ENCODE data around the gene ZFAND4. TPM values are rescaled to one million over a fixed set of nuclear protein-coding genes. Genes with fewer than 3 reads are reported as not detected.
A peak's percentile ranks its signal among the peaks of the same experiment; 100 is the strongest.
"Not testable (repeated sequence)": the region's sequence is repeated elsewhere in the genome, so short reads cannot be mapped to it uniquely, and the experiment has no call there.

Gene ZFAND4
- 7.2 and 9.6 TPM in 2 replicates for total RNA-seq
- polyA plus RNA-seq, result 1.8 and 2.5 TPM in 2 replicates
- polyA plus RNA-seq (2012), result 1.5 and 2.0 TPM in 2 replicates
- not detected in 2 replicates for polyA minus RNA-seq (ENCODE audit: low replicate concordance)

DNA sequence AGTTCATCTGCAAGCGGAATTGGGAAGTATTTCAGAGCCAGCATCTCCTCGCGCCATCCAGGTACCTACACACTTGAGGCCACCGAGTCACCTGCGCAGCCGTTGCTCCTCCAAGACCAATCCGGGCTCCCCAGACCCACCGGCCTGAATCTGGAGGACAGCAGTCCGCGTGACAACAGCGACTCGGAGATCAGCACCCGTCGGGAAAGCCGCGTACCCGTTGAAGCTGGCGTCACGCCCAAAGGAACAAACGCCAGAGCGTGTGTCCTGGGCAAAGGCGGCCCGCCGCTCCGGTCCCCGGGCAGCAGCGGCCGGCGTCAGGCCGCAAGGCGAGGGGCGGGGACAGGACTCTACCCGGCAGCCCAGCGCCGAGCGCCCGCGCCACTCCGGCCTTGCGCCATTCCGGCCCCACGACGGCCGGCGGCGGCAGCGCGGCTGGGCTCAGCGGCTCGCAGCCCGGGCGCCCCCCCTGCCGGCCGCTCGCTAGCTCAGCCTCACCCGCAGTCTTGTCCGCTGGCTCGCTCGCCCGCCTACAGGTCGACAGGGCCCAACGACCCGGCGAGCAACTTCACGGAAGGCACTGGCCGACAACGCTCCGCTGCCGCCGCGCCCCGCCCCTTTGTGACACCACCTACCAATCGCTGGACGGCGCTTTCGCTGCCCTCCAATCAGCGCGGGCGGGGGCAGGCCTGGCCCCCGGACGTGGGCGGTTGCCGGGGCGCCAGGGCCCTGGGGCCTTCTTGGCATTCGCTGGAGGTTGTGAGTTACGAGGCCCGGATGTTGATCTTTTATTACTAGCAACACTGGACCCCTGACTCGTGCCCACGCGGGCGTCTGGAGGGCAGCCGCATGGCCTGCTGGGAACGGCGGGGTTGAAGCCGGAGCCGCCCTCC lies at the start of gene ZFAND4:
ZFAND4 (minus strand) TSS at position 592 of the 893 bp plus-strand sequence. CDS start 9,047 bp downstream, outside the sequence.
- Histone ChIP-seq H4K20me1 (ENCODE audit: control insufficient read depth, extremely low read depth, insufficient read depth, low read length) (no peaks in the 10 kb centered on the region), H3K79me2 (ENCODE audit: control insufficient read depth, insufficient read depth, low read length) (no peaks in the 10 kb centered on the region), H3K9me3 (ENCODE audit: control insufficient read depth, insufficient read depth, low read depth, low read length) (no peaks in the 10 kb centered on the region), H3K4me2 (ENCODE audit: extremely low read depth, insufficient read depth, low read length) (peak within 1 kb of the TSS; percentile 64), H3K9ac (ENCODE audit: insufficient read depth, low read length) (peak within 1 kb of the TSS; percentile 75), H2AFZ (ENCODE audit: low read length) (peak within 1 kb of the TSS; percentile 98), H3K36me3 (ENCODE audit: control insufficient read depth, insufficient read depth, low read length) (no peaks in the 10 kb centered on the region), H3K4me3 (replicated peaks in 1 of 4; ENCODE audit: control extremely low read depth in 1 of 4, insufficient read depth in 1 of 4, low read depth in 3 of 4, low read length in 4 of 4) (peak within 1 kb of the TSS; percentile 75 to 93 (median 85)), H3K27ac (ENCODE audit: insufficient read depth, low read length) (peak within 1 kb of the TSS; percentile 68), H3K4me1 (ENCODE audit: control insufficient read depth, extremely low read depth, insufficient read depth, low read length) (no peaks in the 10 kb centered on the region), H3K27me3 (ENCODE audit: control insufficient read depth, insufficient read depth, low read length) (no peaks in the 10 kb centered on the region)
- TF ChIP-seq EZH2 (IDR thresholded peaks at IDR 0.05; ENCODE audit: low read length, missing control alignments), result no peak
- TF ChIP-seq, protein P1, sequence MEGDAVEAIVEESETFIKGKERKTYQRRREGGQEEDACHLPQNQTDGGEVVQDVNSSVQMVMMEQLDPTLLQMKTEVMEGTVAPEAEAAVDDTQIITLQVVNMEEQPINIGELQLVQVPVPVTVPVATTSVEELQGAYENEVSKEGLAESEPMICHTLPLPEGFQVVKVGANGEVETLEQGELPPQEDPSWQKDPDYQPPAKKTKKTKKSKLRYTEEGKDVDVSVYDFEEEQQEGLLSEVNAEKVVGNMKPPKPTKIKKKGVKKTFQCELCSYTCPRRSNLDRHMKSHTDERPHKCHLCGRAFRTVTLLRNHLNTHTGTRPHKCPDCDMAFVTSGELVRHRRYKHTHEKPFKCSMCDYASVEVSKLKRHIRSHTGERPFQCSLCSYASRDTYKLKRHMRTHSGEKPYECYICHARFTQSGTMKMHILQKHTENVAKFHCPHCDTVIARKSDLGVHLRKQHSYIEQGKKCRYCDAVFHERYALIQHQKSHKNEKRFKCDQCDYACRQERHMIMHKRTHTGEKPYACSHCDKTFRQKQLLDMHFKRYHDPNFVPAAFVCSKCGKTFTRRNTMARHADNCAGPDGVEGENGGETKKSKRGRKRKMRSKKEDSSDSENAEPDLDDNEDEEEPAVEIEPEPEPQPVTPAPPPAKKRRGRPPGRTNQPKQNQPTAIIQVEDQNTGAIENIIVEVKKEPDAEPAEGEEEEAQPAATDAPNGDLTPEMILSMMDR (conservative IDR thresholded peaks at IDR 0.05 in 1 of 2, IDR thresholded peaks at IDR 0.05 in 1 of 2; ENCODE audit: low read depth in 1 of 2, low read length in 2 of 2), result peak; percentile 10 to 18
- DNase-seq (ENCODE audit: low read depth in 2 of 2), result peak; percentile 96 to 97

GRCh38 chr10:45721503-45721902 lies 48.9 kb upstream of the ZFAND4 start:
- not testable (repeated sequence) for DNase-seq (ENCODE audit: low read depth in 2 of 2); H3K9ac ChIP-seq (ENCODE audit: insufficient read depth, low read length); H3K4me1 ChIP-seq (ENCODE audit: control insufficient read depth, extremely low read depth, insufficient read depth, low read length); H3K9me3 ChIP-seq (ENCODE audit: control insufficient read depth, insufficient read depth, low read depth, low read length); H4K20me1 ChIP-seq (ENCODE audit: control insufficient read depth, extremely low read depth, insufficient read depth, low read length); H3K4me2 ChIP-seq (ENCODE audit: extremely low read depth, insufficient read depth, low read length); H3K36me3 ChIP-seq (ENCODE audit: control insufficient read depth, insufficient read depth, low read length); H3K79me2 ChIP-seq (ENCODE audit: control insufficient read depth, insufficient read depth, low read length); H2AFZ ChIP-seq (ENCODE audit: low read length); H3K27ac ChIP-seq (ENCODE audit: insufficient read depth, low read length); H3K4me3 ChIP-seq (replicated peaks in 1 of 4; ENCODE audit: control extremely low read depth in 1 of 4, insufficient read depth in 1 of 4, low read depth in 3 of 4, low read length in 4 of 4); H3K27me3 ChIP-seq (ENCODE audit: control insufficient read depth, insufficient read depth, low read length)

- H3K4me2 ChIP-seq (ENCODE audit: extremely low read depth, insufficient read depth, low read length); H3K4me1 ChIP-seq (ENCODE audit: control insufficient read depth, extremely low read depth, insufficient read depth, low read length); H3K27me3 ChIP-seq (ENCODE audit: control insufficient read depth, insufficient read depth, low read length); H3K9ac ChIP-seq (ENCODE audit: insufficient read depth, low read length); H2AFZ ChIP-seq (ENCODE audit: low read length); DNase-seq (ENCODE audit: low read depth in 2 of 2); H3K27ac ChIP-seq (ENCODE audit: insufficient read depth, low read length); H4K20me1 ChIP-seq (ENCODE audit: control insufficient read depth, extremely low read depth, insufficient read depth, low read length); H3K36me3 ChIP-seq (ENCODE audit: control insufficient read depth, insufficient read depth, low read length); H3K79me2 ChIP-seq (ENCODE audit: control insufficient read depth, insufficient read depth, low read length); H3K4me3 ChIP-seq (replicated peaks in 1 of 4; ENCODE audit: control extremely low read depth in 1 of 4, insufficient read depth in 1 of 4, low read depth in 3 of 4, low read length in 4 of 4); H3K9me3 ChIP-seq (ENCODE audit: control insufficient read depth, insufficient read depth, low read depth, low read length): not testable (repeated sequence)
Observed at GRCh38 chr10:45717642-45718041, 45.1 kb upstream of the ZFAND4 start.

DNA sequence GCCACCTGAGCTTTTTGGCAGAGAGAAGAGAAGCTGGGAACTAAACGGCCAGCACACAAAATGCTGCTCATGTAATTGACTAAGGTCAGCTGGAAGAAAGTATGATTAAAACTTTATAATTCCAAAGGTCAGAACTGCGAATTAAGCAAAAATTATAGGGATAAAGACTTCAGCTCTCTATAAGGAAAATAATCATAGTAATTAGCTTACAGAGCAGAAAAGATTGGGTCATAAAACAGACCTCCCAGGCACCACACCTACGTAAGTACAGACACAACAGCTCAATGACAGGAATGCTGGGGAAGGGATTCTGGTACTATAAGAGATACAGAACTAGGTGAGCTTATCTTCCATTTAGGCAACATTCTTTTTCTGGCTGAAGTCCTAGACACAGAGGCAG lies 44.5 kb upstream of the ZFAND4 start:
- H3K79me2 ChIP-seq (ENCODE audit: control insufficient read depth, insufficient read depth, low read length); H3K27ac ChIP-seq (ENCODE audit: insufficient read depth, low read length); H3K36me3 ChIP-seq (ENCODE audit: control insufficient read depth, insufficient read depth, low read length); DNase-seq (ENCODE audit: low read depth in 2 of 2); H3K27me3 ChIP-seq (ENCODE audit: control insufficient read depth, insufficient read depth, low read length); H2AFZ ChIP-seq (ENCODE audit: low read length); H3K4me3 ChIP-seq (replicated peaks in 1 of 4; ENCODE audit: control extremely low read depth in 1 of 4, insufficient read depth in 1 of 4, low read depth in 3 of 4, low read length in 4 of 4); H3K9ac ChIP-seq (ENCODE audit: insufficient read depth, low read length); H4K20me1 ChIP-seq (ENCODE audit: control insufficient read depth, extremely low read depth, insufficient read depth, low read length); H3K9me3 ChIP-seq (ENCODE audit: control insufficient read depth, insufficient read depth, low read depth, low read length); H3K4me2 ChIP-seq (ENCODE audit: extremely low read depth, insufficient read depth, low read length); H3K4me1 ChIP-seq (ENCODE audit: control insufficient read depth, extremely low read depth, insufficient read depth, low read length): not testable (repeated sequence)

- H3K4me3 ChIP-seq (replicated peaks in 1 of 4; ENCODE audit: control extremely low read depth in 1 of 4, insufficient read depth in 1 of 4, low read depth in 3 of 4, low read length in 4 of 4); H4K20me1 ChIP-seq (ENCODE audit: control insufficient read depth, extremely low read depth, insufficient read depth, low read length); DNase-seq (ENCODE audit: low read depth in 2 of 2); H2AFZ ChIP-seq (ENCODE audit: low read length); H3K27me3 ChIP-seq (ENCODE audit: control insufficient read depth, insufficient read depth, low read length); H3K36me3 ChIP-seq (ENCODE audit: control insufficient read depth, insufficient read depth, low read length); H3K4me2 ChIP-seq (ENCODE audit: extremely low read depth, insufficient read depth, low read length); H3K27ac ChIP-seq (ENCODE audit: insufficient read depth, low read length); H3K79me2 ChIP-seq (ENCODE audit: control insufficient read depth, insufficient read depth, low read length); H3K9me3 ChIP-seq (ENCODE audit: control insufficient read depth, insufficient read depth, low read depth, low read length); H3K4me1 ChIP-seq (ENCODE audit: control insufficient read depth, extremely low read depth, insufficient read depth, low read length); H3K9ac ChIP-seq (ENCODE audit: insufficient read depth, low read length): not testable (repeated sequence)
Observed at GRCh38 chr10:45711223-45711622, 38.7 kb upstream of the ZFAND4 start.

GRCh38 chr10:45710200-45710796 lies 37.7 kb upstream of the ZFAND4 start:
- not testable (repeated sequence) for H3K36me3 ChIP-seq (ENCODE audit: control insufficient read depth, insufficient read depth, low read length); H3K27ac ChIP-seq (ENCODE audit: insufficient read depth, low read length); H3K79me2 ChIP-seq (ENCODE audit: control insufficient read depth, insufficient read depth, low read length); H3K4me2 ChIP-seq (ENCODE audit: extremely low read depth, insufficient read depth, low read length); H4K20me1 ChIP-seq (ENCODE audit: control insufficient read depth, extremely low read depth, insufficient read depth, low read length); H3K27me3 ChIP-seq (ENCODE audit: control insufficient read depth, insufficient read depth, low read length); H3K9me3 ChIP-seq (ENCODE audit: control insufficient read depth, insufficient read depth, low read depth, low read length); H3K9ac ChIP-seq (ENCODE audit: insufficient read depth, low read length); H3K4me3 ChIP-seq (replicated peaks in 1 of 4; ENCODE audit: control extremely low read depth in 1 of 4, insufficient read depth in 1 of 4, low read depth in 3 of 4, low read length in 4 of 4); H2AFZ ChIP-seq (ENCODE audit: low read length); H3K4me1 ChIP-seq (ENCODE audit: control insufficient read depth, extremely low read depth, insufficient read depth, low read length)
- DNase-seq (ENCODE audit: low read depth in 2 of 2), result peak in 1 of 2 donors; percentile 12

All from fibroblast of lung (primary cell).